ENCODE measurements around the gene ARHGAP25.

The ARHGAP25 gene

DNA sequence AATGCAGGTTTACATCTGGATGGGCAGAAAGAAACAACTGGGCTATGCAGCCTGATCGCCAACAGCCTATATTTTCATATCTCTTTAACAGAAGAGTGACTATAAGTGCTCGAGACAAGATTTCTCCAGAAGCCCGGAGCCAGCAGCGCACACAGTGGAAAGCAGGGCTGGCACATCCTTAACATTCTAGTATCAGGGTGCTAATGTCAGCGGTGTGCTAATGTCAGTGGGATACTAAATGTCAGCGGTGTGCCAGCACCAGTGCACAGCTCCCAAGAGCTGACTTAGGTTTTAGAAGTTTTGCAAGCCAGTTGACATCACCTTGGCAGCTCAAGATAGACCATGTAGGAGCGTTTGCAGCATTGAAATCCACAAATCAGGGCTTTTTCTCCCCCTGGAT, 128.3 kb downstream of the ARHGAP25 start:
- TF ChIP-seq POLR2A (IDR thresholded peaks at IDR 0.05; ENCODE audit: low read depth, low read length): no peak
- TF ChIP-seq POLR2AphosphoS5 (IDR thresholded peaks at IDR 0.05; ENCODE audit: low read depth, low read length): no peak
- TF ChIP-seq TAF1 (IDR thresholded peaks at IDR 0.05; ENCODE audit: borderline replicate concordance, low read depth, low read length): no peak
- DNase-seq (ENCODE audit: insufficient read length) (no peak), FAIRE-seq (no peak)

DNA sequence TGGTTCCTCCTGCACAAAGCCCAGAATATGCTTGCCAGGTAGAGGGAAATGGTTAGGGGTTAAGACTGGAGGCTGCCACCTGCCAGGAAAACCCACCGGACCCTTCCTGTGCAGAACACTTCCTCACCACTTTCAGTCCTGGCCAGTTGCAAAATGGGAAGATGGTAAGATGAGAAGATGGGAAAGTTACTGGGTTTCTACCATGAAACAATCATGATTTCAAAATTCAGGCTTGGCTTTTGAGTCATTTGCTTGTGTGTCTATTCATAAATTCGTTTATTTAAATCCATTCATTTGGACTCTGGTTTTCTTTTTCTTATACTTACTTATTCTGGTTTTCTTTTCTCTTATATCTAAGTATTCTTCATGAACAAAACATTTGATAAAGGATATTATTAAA, 129.4 kb downstream of the ARHGAP25 start:
- TF ChIP-seq TAF1 (IDR thresholded peaks at IDR 0.05; ENCODE audit: borderline replicate concordance, low read depth, low read length) (no peak), POLR2A (IDR thresholded peaks at IDR 0.05; ENCODE audit: low read depth, low read length) (no peak), POLR2AphosphoS5 (IDR thresholded peaks at IDR 0.05; ENCODE audit: low read depth, low read length) (no peak)
- FAIRE-seq: no peak
- DNase-seq (ENCODE audit: insufficient read length): no peak

DNA sequence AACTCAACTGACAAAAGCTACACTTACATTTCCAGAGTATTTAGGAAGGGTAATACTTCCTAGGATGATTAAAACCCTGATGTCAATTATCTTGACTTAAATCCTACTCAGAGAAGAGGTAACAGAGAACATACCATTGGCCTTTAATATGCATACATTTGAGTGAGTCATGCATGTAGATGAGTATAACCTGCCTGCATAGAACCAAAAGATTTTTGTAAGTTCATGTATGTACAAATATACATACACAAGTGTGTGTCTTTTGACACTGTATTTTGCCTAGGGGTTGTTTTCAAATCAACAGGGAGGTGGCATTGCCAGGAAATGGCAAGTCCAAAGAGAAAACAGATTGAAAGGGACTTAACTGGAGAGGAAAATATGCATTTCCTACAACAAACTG, 130.5 kb downstream of the ARHGAP25 start:
- TF ChIP-seq POLR2AphosphoS5 (IDR thresholded peaks at IDR 0.05; ENCODE audit: low read depth, low read length): no peak
- no peak for DNase-seq (ENCODE audit: insufficient read length)
- FAIRE-seq: no peak

DNA sequence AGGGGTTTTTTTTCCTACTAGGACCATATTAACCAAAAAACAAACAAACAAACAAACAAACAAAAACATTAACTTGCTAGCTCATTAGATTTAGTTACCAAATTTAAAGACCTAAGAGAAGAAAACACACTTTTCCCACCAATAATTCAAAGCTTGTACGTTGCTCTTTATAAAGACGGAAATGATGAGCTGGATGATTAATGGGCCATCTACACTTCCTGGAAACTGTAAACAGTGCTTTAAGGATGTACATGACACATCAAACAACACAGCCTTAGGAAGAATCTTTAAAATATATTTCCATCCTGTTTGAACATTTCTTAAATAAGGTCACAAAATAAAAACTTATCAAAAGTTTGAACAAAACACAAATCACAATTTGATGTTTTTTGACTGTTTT, 135.6 kb downstream of the ARHGAP25 start:
- FAIRE-seq: no peak
- TF ChIP-seq TAF1 (IDR thresholded peaks at IDR 0.05; ENCODE audit: borderline replicate concordance, low read depth, low read length) (no peak), POLR2A (IDR thresholded peaks at IDR 0.05; ENCODE audit: low read depth, low read length) (no peak), POLR2AphosphoS5 (IDR thresholded peaks at IDR 0.05; ENCODE audit: low read depth, low read length) (no peak)
- DNase-seq (ENCODE audit: insufficient read length): no peak

DNA sequence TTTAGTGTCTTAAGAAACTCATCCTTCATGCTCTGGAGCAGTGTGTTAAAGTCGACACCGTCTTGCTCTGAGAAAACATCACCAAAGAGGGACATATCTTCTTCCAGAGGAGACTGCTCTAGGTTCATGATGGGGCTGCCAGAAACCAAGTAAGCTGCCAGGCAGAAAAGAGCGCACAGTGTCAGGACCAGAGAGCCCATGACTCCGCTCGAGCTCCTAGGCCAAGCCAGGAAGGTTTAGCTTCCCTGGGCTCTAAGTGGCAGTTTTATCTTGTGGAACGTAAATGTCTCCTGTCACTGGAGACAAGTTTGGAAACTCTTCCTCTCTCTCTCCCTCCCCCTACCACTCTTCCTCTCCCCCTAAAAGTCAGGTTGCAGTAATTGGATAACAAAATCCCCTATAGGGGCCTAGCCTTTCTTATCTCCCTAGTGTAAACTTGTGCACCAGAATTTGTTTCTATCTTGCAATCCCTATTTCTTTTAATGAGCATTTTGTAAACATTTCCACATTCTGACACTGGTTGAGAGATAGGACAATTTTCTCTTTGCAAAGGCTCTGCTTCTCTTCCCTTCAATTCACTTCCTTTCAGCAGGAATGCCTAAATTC, 136.7 kb downstream of the ARHGAP25 start, which contains the start of gene BMP10:
BMP10 (minus strand) TSS at position 239 of the 606 bp plus-strand sequence; CDS start at position 200, 39 bp downstream.
- no peak for TF ChIP-seq POLR2A (IDR thresholded peaks at IDR 0.05; ENCODE audit: low read depth, low read length)
- TF ChIP-seq TAF1 (IDR thresholded peaks at IDR 0.05; ENCODE audit: borderline replicate concordance, low read depth, low read length): no peak
- no peak for TF ChIP-seq POLR2AphosphoS5 (IDR thresholded peaks at IDR 0.05; ENCODE audit: low read depth, low read length)
- FAIRE-seq (no peak), DNase-seq (ENCODE audit: insufficient read length) (no peak)

Measured in GM12892 (cell line).